GM19043 (cell line): ENCODE data around the gene TBCA.

Experiments used
- ATAC-seq: cut with Tn5 transposase; IDR thresholded peaks from one replicate; pipeline ENCODE4 v1.9.1; 2021; ENCODE audit warnings: low read depth; ENCODE audit not compliant: unreplicated experiment

Gene TBCA

DNA sequence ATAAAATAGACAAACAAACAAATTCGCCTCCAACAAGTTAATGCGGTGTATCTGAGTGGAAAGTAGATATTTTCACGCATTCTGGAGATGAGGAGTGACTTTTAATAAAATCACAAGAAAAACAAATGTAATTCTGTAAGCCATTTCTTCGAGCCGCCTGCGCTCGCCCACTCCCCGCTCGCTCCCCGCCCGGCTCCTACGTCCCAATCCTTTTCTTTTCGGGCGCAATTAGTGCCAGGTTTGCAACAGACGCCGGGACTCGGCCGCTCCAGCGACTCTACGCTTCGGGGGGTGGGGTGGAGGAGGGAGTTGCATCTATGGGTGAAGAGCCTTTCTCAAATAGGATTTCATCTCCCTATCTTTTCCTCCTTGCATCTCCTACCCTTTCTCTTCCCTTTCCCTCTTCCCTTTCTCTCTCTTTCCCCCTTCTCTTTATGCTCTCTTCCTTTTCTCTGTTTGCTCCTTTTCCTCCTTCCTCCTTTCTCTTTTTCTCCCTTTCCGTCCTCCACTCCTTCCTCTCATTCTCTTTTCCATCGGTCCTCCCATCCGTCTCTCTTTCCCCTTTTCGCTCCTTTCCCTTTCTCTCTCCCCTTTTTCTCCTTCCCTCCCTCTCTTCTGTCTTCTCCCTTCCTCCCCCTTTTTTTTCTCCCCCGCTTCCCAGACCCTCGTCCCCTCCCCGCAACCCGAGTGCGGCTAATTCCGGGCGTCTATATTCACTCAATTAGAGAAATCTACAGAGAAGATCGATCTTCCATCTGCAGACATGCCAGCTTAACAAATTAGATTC, 131.6 kb downstream of the TBCA start:
- ATAC-seq: no peak

DNA sequence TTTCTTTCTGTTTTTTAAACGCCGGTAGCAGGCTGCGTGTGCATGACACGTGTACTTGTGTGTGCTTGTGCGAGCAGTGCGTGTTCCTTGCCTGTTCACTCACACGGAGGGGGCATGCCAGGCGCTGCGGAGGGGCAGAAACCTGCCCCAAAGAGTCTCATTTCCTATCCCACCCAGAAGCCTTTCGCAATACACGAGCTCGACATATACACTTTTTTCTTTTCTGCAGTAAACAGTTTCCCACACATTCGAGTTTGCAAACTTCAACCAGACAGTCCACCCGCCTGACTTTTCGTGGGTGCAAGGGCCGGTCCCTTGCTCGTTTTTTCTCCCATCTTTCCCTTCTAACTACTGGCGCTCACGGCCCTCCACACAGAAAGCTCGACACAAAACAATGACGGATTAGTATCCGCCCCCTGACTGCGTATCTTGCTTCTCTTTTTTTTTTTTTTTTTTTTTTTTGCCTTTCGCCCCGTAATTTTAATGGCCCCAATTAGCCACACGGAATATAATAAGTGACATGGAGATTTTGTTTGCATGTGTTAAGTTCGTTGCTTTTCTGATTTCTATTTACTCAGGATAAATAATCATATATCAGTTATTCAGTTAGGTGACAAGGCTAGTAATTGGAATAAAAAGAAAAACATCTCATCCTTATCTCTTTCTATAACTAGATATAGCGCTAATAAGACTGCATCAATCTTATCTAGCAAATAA, 132.3 kb downstream of the TBCA start:
- ATAC-seq: no peak

- no peak for ATAC-seq
Observed at GRCh38 chr5:77642738-77643653, 133.1 kb downstream of the TBCA start.

DNA sequence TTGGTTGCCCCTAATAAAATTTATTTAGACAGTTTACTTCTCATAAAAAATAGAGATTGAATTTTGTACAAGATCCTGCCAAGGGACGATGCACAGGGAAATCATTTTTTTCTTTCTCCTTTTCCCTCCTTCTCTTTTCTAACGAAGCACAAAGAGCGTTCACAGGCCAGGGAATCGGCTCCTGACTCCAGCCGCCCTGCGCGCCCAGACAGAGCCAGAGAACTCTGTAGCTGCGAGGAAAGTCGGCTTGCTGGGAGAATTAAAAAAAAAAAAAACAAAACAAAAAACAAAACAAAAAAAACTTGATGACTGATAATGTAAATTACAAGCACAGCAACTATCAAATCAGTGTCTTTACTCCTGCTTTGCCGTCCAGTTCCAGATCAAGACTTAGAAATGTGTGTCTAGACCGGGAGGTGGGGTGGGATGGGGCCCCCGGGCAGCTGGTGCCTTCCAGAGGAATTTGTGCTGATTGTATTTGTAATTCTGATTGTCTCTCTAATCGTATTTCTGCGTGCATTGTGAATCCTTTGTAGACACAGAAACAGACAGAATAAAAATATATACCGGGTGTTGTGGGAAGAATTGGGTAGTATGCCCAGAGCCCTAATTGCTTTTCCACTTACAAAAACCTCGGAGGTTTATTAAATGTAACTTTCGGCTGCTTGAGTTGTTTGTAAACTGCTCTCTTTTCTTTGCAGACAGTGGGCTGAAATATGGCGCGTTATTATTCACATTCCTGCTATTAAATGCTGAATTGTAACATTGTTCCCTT, 134.0 kb downstream of the TBCA start:
- no peak for ATAC-seq

DNA sequence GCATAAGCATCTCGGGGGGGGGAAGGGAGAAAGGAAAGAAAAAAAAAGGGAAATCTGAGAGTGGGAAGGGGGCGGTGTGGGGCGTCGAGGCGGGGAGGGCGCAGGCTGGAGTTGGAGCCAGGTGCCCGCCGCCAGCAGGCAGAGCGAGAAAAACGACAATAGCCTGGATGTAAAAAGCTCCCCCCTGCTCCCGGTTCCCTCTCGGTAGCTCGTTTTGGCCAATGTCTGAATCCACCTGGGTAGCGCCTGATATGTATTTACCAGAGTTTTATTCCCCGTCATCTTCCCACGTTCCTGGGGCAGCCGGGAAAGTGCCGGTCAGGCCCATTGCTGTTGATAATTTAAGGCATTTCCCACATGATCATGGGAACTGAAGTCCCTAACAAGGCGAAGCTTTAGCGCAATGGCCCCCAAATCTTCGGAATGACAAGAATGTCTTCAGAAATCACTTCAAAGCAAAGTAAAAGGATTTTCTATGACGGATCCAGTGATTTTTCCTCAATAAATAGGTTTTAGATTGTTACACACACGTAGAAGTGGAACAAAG, 134.7 kb downstream of the TBCA start:
- ATAC-seq: no peak
